Measurements from ENCODE around the gene CDK8. TPM values are rescaled to one million over a fixed set of nuclear protein-coding genes. Genes with fewer than 3 reads are reported as not detected.

CDK8 gene
- total RNA-seq, 1 experiment from 2014 or later = 9.4 TPM

GRCh38 chr13:26228096-26228495, 25.8 kb upstream of the CDK8 start:
- Mint-ChIP-seq H3K27ac (ENCODE audit: unreplicated experiment) (no peak overlapping the region), H3K4me1 (ENCODE audit: low read depth, unreplicated experiment) (peaks cover 6% of the 10 kb centered on the region), H3K27me3 (ENCODE audit: unreplicated experiment) (no peaks in the 10 kb centered on the region), H3K4me3 (ENCODE audit: low read depth, unreplicated experiment) (no peak overlapping the region), H3K9me3 (ENCODE audit: low read depth, unreplicated experiment) (no peaks in the 10 kb centered on the region), H3K36me3 (ENCODE audit: insufficient read depth, unreplicated experiment) (peaks cover 5% of the 10 kb centered on the region)
- BruUV-seq (replicated peaks) = no TSS peak
- no peak for TF ChIP-seq CTCF (IDR thresholded peaks at IDR 0.05; ENCODE audit: unreplicated experiment)
- intact Hi-C loops (cut with micrococcal nuclease; ENCODE audit: unreplicated experiment) = no loop called here
- CTCF ChIA-PET = interaction anchor here (0.6 kb wide), 1 partner anchor 44 kb away, joined by 3 read pairs; no protein-coding TSS in a partner anchor
- no peak for DNase-seq

GRCh38 chr13:26229080-26229615, 24.8 kb upstream of the CDK8 start:
- DNase-seq = no peak
- no peaks in the 10 kb centered on the region for H3K27me3 Mint-ChIP-seq (ENCODE audit: unreplicated experiment)
- no peaks in the 10 kb centered on the region for H3K36me3 Mint-ChIP-seq (ENCODE audit: insufficient read depth, unreplicated experiment)
- no peak overlapping the region for H3K4me3 Mint-ChIP-seq (ENCODE audit: low read depth, unreplicated experiment)
- H3K9me3 Mint-ChIP-seq (ENCODE audit: low read depth, unreplicated experiment) = no peaks in the 10 kb centered on the region
- H3K27ac Mint-ChIP-seq (ENCODE audit: unreplicated experiment) = no peak overlapping the region
- intact Hi-C loops (cut with micrococcal nuclease; ENCODE audit: unreplicated experiment) = no loop called here
- no peak for TF ChIP-seq CTCF (IDR thresholded peaks at IDR 0.05; ENCODE audit: unreplicated experiment)
- no peaks in the 10 kb centered on the region for H3K4me1 Mint-ChIP-seq (ENCODE audit: low read depth, unreplicated experiment)
- BruUV-seq (replicated peaks) = no TSS peak
- CTCF ChIA-PET = no interaction called here

- H3K4me1 Mint-ChIP-seq (ENCODE audit: low read depth, unreplicated experiment) = no peaks in the 10 kb centered on the region
- no peaks in the 10 kb centered on the region for H3K9me3 Mint-ChIP-seq (ENCODE audit: low read depth, unreplicated experiment)
- no peaks in the 10 kb centered on the region for H3K36me3 Mint-ChIP-seq (ENCODE audit: insufficient read depth, unreplicated experiment)
- TF ChIP-seq CTCF (IDR thresholded peaks at IDR 0.05; ENCODE audit: unreplicated experiment) = no peak
- CTCF ChIA-PET = no interaction called here
- intact Hi-C loops (cut with micrococcal nuclease; ENCODE audit: unreplicated experiment) = no loop called here
- no TSS peak for BruUV-seq (replicated peaks)
- no peak for DNase-seq
- H3K4me3 Mint-ChIP-seq (ENCODE audit: low read depth, unreplicated experiment) = no peak overlapping the region
- H3K27me3 Mint-ChIP-seq (ENCODE audit: unreplicated experiment) = no peaks in the 10 kb centered on the region
- H3K27ac Mint-ChIP-seq (ENCODE audit: unreplicated experiment) = no peak overlapping the region
Measured at GRCh38 chr13:26230703-26231102, 23.2 kb upstream of the CDK8 start.

- Mint-ChIP-seq H3K36me3 (ENCODE audit: insufficient read depth, unreplicated experiment) (no peaks in the 10 kb centered on the region), H3K4me3 (ENCODE audit: low read depth, unreplicated experiment) (no peak overlapping the region), H3K27ac (ENCODE audit: unreplicated experiment) (no peak overlapping the region), H3K9me3 (ENCODE audit: low read depth, unreplicated experiment) (no peaks in the 10 kb centered on the region), H3K4me1 (ENCODE audit: low read depth, unreplicated experiment) (no peaks in the 10 kb centered on the region), H3K27me3 (ENCODE audit: unreplicated experiment) (no peaks in the 10 kb centered on the region)
- CTCF ChIA-PET = no interaction called here
- no peak for DNase-seq
- no peak for TF ChIP-seq CTCF (IDR thresholded peaks at IDR 0.05; ENCODE audit: unreplicated experiment)
- intact Hi-C loops (cut with micrococcal nuclease; ENCODE audit: unreplicated experiment) = no loop called here
- BruUV-seq (replicated peaks) = no TSS peak
Measured at GRCh38 chr13:26236296-26236695, 17.6 kb upstream of the CDK8 start.
